Measurements from ENCODE around the gene PCBP1.
A peak's percentile ranks its signal among the peaks of the same experiment; 100 is the strongest.
"Not testable (repeated sequence)": the region's sequence is repeated elsewhere in the genome, so short reads cannot be mapped to it uniquely, and the experiment has no call there.

Gene PCBP1

GRCh38 chr2:70128005-70128404 lies 40.7 kb downstream of the PCBP1 start:
- no peak for DNase-seq

GRCh38 chr2:70131344-70132143 lies 44.3 kb downstream of the PCBP1 start:
- not testable (repeated sequence) for DNase-seq

GRCh38 chr2:70132244-70133126 lies 45.2 kb downstream of the PCBP1 start:
- peak; percentile 91 for DNase-seq

- DNase-seq, result no peak
Observed at GRCh38 chr2:70133127-70133452, 45.8 kb downstream of the PCBP1 start.

GRCh38 chr2:70133491-70134322 lies 46.4 kb downstream of the PCBP1 start:
- peak; percentile 30 for DNase-seq

- not testable (repeated sequence) for DNase-seq
Observed at GRCh38 chr2:70134323-70134983, 47.2 kb downstream of the PCBP1 start.

Data from midbrain (tissue), 1 donor.